ENCODE data around the gene SLC10A6. TPM values are rescaled to one million over a fixed set of nuclear protein-coding genes. Genes with fewer than 3 reads are reported as not detected.

The SLC10A6 gene
- total and polyA plus RNA-seq, 9 of the 15 experiments (the other 6 are each of a cell fraction or from before 2014, with no cell fraction given) = not detected

DNA sequence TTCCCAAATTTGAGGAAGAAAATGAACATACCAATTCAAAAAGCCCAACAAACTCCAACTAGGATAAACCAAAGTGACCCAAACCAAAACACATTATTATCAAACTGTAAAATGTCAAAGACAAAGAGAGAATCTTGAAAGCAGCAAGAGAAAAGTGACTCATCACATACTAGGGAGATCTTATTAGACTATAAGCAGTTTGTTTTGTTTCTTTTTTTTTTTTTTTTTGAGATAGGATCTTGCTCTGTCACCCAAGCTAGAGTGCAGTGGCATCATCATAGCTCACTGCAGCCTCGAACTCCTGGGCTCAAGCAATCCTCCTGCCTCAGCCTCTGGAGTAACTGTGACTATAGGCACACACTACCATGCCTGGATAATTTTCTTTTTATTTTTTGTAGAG, 30.5 kb upstream of the SLC10A6 start:
- no peaks in the 10 kb centered on the region for H3K79me2 ChIP-seq (ENCODE audit: control insufficient read depth, insufficient read depth, low read length)
- no peaks in the 10 kb centered on the region for H3K36me3 ChIP-seq (ENCODE audit: control insufficient read depth, insufficient read depth, low read length)
- TF ChIP-seq TRIM28 (IDR thresholded peaks at IDR 0.05) (peak; percentile 92; the same call in 1 of the 2 replicates), RBM39 (optimal IDR thresholded peaks at IDR 0.05; ENCODE audit: low read depth, low read length) (no peak), NFXL1 (CRISPR knock-in tag; IDR thresholded peaks at IDR 0.05) (no peak), TRIM24 (IDR thresholded peaks at IDR 0.05) (peak; percentile 62 to 63; a peak in 3 of 4 replicates), MED1 (CRISPR knock-in tag; IDR thresholded peaks at IDR 0.05; ENCODE audit: borderline replicate concordance) (no peak), MCM3 (IDR thresholded peaks at IDR 0.05) (no peak), POLR3A (IDR thresholded peaks at IDR 0.05; ENCODE audit: borderline replicate concordance, extremely low read depth, insufficient read depth, insufficient read length) (no peak), NR3C1 (CRISPR knock-in tag; IDR thresholded peaks at IDR 0.05) (no peak), ZBTB17 (CRISPR knock-in tag; IDR thresholded peaks at IDR 0.05) (no peak), ZNF507 (tag; conservative IDR thresholded peaks at IDR 0.05) (no peak), NFE2 (IDR thresholded peaks at IDR 0.05; ENCODE audit: low read depth) (peak; percentile 18; the same call in 1 of the 2 replicates), ZNF717 (CRISPR knock-in tag; IDR thresholded peaks at IDR 0.05) (no peak), TAF15 (IDR thresholded peaks at IDR 0.05; ENCODE audit: low read depth, low read length) (no peak), ZNF384 (IDR thresholded peaks at IDR 0.05; ENCODE audit: low read depth, low read length) (peak; percentile 90)
- TF ChIP-seq, protein P1, sequence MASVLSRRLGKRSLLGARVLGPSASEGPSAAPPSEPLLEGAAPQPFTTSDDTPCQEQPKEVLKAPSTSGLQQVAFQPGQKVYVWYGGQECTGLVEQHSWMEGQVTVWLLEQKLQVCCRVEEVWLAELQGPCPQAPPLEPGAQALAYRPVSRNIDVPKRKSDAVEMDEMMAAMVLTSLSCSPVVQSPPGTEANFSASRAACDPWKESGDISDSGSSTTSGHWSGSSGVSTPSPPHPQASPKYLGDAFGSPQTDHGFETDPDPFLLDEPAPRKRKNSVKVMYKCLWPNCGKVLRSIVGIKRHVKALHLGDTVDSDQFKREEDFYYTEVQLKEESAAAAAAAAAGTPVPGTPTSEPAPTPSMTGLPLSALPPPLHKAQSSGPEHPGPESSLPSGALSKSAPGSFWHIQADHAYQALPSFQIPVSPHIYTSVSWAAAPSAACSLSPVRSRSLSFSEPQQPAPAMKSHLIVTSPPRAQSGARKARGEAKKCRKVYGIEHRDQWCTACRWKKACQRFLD (CRISPR knock-in tag; IDR thresholded peaks at IDR 0.05) = no peak
- TF ChIP-seq, protein P2, sequence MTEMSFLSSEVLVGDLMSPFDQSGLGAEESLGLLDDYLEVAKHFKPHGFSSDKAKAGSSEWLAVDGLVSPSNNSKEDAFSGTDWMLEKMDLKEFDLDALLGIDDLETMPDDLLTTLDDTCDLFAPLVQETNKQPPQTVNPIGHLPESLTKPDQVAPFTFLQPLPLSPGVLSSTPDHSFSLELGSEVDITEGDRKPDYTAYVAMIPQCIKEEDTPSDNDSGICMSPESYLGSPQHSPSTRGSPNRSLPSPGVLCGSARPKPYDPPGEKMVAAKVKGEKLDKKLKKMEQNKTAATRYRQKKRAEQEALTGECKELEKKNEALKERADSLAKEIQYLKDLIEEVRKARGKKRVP (CRISPR knock-in tag; IDR thresholded peaks at IDR 0.05) = no peak
- TF ChIP-seq, protein P3, sequence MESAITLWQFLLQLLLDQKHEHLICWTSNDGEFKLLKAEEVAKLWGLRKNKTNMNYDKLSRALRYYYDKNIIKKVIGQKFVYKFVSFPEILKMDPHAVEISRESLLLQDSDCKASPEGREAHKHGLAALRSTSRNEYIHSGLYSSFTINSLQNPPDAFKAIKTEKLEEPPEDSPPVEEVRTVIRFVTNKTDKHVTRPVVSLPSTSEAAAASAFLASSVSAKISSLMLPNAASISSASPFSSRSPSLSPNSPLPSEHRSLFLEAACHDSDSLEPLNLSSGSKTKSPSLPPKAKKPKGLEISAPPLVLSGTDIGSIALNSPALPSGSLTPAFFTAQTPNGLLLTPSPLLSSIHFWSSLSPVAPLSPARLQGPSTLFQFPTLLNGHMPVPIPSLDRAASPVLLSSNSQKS (CRISPR knock-in tag; IDR thresholded peaks at IDR 0.05) = no peak
- TF ChIP-seq, protein P4, sequence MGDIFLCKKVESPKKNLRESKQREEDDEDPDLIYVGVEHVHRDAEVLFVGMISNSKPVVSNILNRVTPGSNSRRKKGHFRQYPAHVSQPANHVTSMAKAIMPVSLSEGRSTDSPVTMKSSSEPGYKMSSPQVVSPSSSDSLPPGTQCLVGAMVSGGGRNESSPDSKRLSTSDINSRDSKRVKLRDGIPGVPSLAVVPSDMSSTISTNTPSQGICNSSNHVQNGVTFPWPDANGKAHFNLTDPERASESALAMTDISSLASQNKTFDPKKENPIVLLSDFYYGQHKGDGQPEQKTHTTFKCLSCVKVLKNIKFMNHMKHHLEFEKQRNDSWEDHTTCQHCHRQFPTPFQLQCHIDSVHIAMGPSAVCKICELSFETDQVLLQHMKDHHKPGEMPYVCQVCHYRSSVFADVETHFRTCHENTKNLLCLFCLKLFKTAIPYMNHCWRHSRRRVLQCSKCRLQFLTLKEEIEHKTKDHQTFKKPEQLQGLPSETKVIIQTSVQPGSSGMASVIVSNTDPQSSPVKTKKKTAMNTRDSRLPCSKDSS (IDR thresholded peaks at IDR 0.05; ENCODE audit: low read depth, partially characterized antibody) = peak; percentile 16
- H3K9me1 ChIP-seq (ENCODE audit: control insufficient read depth, insufficient read depth, low read length) = no peaks in the 10 kb centered on the region
- intact Hi-C loops (cut with micrococcal nuclease) (no loop called here), in situ Hi-C loops (cut with MboI) (no loop called here)
- H3K27me3 ChIP-seq (ENCODE audit: control insufficient read depth in 2 of 2, insufficient read depth in 2 of 2, low read length in 2 of 2) = 0 out of 5 replicates have a peak, but pooled peaks cover 0 to 2% of the 10 kb centered on the region in 2 experiments
- ChIA-PET CTCF (ENCODE audit: low intra/inter-chr PET ratio) (no interaction called here), POLR2A (no interaction called here)
- no peaks in the 10 kb centered on the region for H3K4me1 ChIP-seq (replicated peaks in 1 of 2; ENCODE audit: control insufficient read depth in 2 of 2, insufficient read depth in 2 of 2, low read length in 2 of 2)
- no peak overlapping the region for H3K27ac ChIP-seq (ENCODE audit: extremely low read depth, low read depth, low read length)
- no peaks in the 10 kb centered on the region for H4K20me1 ChIP-seq (replicated peaks; ENCODE audit: control insufficient read depth, insufficient read depth, low read length)
- DNase-seq (ENCODE audit: extremely low read depth in 1 of 4, low spot score in 3 of 4) (no peak), FAIRE-seq (no peak), ATAC-seq (no peak)
- 0% methylated on average over 1 of the region's 1 CpG for WGBS (ENCODE audit: insufficient coverage, low coverage, missing lambda C conversion rate)
- no peak overlapping the region for H3K4me3 ChIP-seq
- no peak overlapping the region for H3K4me2 ChIP-seq (ENCODE audit: insufficient read depth, low read length)
- no peak overlapping the region for H2AFZ ChIP-seq (ENCODE audit: low read depth, low read length)
- no TSS peak for BruUV-seq (replicated peaks)
- H3K9ac ChIP-seq (ENCODE audit: insufficient read depth in 1 of 2, low read depth in 2 of 2, low read length in 2 of 2) = no peak overlapping the region
- peaks cover 4% of the 10 kb centered on the region; the same call in 1 of the 2 replicates for H3K9me3 ChIP-seq (replicated peaks; ENCODE audit: control insufficient read depth, insufficient read depth, low read depth, low read length)
